Choroid plexus epithelial cell (primary cell): Measurements from ENCODE around the gene UXS1.
A peak's percentile ranks its signal among the peaks of the same experiment; 100 is the strongest.
"Not testable (repeated sequence)": the region's sequence is repeated elsewhere in the genome, so short reads cannot be mapped to it uniquely, and the experiment has no call there.

ENCODE experiments used
- DNase-seq: peaks from one replicate; pipeline ENCODE4 v3.0.0-alpha.2; 2010; ENCODE audit warnings: low read depth
- H3K4me3 ChIP-seq: 2 replicates; pipeline ENCODE4 v1.5.1; 2011; ENCODE audit warnings: low read depth, mild to moderate bottlenecking, control low read depth, low read length, moderate library complexity
- TF ChIP-seq, protein P1 (sequence below): conservative IDR thresholded peaks from 2 replicates; pipeline ENCODE4 v1.5.1; 2011; ENCODE audit warnings: low read depth, mild to moderate bottlenecking, control low read depth, inconsistent platforms, low read length, moderate library complexity

Gene UXS1

DNA sequence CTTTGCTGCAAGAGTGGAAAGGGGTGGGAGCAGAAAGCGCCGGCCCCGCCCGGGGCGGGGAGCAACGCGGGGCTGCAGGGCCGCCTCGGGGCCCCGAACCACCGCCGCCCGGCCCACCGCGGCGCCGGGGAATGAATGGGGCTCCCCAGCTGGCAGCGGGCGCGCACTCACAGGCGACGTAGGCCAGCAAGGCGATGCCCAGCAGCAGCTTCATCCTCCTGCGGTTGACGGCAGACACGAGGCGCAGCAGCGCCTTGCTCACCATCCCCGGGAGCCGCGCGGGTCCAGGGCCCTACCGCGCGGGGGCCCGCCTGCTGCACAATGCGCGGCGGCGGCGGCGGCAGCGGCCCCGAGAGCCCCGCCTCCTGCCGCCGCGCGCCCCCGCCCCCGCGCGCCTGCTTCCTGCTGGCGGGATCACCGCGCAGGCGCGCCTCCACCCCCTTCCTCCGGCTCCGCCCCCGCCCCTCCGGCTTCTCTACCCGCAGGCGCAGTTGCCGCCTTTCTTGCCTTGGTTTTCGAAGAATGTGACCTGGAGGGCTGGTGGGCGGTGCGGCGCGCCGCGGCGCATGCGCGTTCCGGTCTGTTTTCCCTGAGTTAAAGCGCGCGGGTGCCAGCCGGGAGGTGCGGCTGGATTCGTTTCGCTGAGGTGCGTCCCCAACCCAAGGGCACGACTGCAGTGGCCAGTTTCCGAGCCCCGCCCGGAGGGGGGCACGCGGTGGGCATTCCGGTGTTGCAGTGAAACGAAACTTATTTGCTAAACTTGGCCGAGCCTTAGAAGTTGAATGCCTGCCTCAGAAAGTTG, at the start of gene UXS1:
TSS of gene UXS1 (minus strand) at position 325 of the 802 bp plus-strand sequence. CDS start at position 265, 60 bp downstream.
- H3K4me3 ChIP-seq = peak within 1 kb of the TSS; percentile 94
- peak; percentile 98 for DNase-seq
- TF ChIP-seq, protein P1, sequence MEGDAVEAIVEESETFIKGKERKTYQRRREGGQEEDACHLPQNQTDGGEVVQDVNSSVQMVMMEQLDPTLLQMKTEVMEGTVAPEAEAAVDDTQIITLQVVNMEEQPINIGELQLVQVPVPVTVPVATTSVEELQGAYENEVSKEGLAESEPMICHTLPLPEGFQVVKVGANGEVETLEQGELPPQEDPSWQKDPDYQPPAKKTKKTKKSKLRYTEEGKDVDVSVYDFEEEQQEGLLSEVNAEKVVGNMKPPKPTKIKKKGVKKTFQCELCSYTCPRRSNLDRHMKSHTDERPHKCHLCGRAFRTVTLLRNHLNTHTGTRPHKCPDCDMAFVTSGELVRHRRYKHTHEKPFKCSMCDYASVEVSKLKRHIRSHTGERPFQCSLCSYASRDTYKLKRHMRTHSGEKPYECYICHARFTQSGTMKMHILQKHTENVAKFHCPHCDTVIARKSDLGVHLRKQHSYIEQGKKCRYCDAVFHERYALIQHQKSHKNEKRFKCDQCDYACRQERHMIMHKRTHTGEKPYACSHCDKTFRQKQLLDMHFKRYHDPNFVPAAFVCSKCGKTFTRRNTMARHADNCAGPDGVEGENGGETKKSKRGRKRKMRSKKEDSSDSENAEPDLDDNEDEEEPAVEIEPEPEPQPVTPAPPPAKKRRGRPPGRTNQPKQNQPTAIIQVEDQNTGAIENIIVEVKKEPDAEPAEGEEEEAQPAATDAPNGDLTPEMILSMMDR = no peak

DNA sequence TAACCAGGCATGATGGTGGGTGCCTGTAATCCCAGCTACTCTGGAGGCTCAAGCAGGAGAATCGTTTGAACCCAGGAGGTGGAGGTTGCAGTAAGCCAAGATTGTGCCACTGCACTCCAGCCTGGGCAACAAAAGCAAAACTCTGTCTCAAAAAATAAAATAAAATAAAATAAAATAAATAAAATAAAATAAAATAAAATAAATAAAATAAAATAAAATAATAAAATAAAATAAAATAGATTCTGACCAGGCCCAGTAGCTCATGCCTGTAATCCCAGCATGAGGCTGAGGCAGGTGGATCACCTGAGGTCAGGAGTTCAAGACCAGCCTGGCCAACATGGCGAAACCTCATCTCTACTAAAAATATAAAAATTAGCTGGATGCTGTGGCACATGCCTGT, 45.4 kb upstream of the UXS1 start:
- not testable (repeated sequence) for H3K4me3 ChIP-seq, DNase-seq

DNA sequence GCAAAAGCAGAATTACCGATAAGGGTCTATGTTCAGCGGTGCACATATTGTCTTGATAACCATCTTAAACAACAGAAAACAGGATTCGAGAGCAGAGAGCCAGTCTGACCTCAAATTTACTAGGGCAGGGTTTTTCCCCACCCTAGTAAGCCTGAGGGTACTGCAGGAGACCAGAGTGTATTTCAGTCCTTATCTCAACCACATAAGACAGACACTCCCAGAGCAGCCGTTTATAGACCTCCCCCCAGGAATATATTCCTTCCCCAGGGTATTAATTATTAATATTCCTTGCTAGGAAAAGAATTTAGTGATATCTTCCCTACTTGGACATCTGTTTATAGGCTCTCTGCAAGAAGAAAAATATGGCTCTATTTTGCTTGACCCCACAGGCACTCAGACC, 41.3 kb upstream of the UXS1 start:
- DNase-seq, H3K4me3 ChIP-seq: not testable (repeated sequence)

DNA sequence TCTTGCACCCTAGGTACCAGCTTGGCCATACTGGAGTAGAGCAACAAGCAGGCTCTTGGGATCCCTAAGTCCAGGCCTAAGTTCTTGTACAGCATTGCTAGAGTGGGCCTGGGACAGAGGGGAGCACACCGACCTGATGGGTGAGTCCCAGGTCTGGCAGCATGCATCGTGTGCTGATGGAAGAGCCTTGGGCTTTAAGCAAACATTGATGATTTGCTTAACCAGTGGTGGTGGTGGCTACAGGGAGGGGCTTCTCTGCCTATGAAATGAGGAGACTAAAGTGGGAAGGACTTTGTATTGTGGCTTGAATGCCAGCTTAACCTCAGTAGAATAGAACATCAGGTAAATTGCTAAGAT, 39.2 kb upstream of the UXS1 start:
- no peak for DNase-seq
- TF ChIP-seq, protein P1 = no peak
- H3K4me3 ChIP-seq = no peak overlapping the region

DNA sequence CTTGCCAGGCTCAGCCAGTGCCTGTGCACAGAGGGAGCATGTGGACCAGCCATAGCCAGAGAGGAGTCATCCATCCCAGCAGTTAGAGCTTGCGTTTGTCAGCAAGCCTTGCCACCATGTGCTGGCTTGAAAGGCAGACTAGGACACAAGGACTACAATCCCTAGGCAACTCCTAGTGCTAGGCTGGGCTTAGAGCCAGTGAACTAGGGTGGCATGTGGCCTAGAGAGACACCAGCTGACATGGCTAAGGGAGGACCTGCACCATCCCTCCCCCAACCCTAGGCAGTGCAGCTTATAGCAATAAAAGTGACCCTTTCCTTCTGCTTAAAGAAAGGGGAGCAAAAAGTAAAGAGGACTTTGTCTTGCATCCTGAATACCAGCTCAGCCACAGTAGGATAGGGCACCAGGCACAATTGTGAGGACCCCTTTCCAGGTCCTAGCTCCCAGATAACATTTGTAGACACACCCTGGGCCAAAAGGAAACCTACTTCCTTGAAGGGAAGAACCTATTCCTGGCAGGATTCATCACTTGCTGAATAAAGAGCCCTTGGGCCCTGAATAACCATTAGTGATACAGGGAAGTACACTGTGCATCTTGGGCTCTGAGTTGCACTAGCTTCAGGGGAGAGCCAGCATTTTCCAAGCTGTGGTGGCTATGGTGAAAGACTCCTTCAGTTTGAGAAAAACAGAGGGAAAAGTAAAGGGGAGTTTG, 38.7 kb upstream of the UXS1 start:
- no peak overlapping the region for H3K4me3 ChIP-seq
- TF ChIP-seq, protein P1 = no peak
- no peak for DNase-seq

DNA sequence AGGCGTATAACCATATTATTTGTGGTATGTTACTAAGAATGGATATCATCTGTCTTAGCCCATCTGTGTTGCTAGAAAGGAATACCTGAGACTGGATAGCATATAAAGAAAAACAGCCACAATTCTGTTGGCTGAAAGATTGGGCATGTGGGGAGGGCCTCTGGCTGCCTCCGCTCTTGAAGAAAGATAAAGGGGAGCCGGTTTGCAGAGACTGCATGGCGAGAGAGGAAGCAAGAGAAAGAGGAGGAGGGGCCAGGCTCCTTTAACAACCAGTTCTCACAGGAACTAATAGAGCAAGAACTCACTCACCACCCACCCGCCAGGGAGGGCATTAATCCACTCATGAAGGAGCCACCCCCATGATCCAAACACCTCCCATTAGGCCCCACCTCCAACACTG, 29.2 kb upstream of the UXS1 start:
- DNase-seq = no peak
- TF ChIP-seq, protein P1 = no peak
- no peak overlapping the region for H3K4me3 ChIP-seq

DNA sequence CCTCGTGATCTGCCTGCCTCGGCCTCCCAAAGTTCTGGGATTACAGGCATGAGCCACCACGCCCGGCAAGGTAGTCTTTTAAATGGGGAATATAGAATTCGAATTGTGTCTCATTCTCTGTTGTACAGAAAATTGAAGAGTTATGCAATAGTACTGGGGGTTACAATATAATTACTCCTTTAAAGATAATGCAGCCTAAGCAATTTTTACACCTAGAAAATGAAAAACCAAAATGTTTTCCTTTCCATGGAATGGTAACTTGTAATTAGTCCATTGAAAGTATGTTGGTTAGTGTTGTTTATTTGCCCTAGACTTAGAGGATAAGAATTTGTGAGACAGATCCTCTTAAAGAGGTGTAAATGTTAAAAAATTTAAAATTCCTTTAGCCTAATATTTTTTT, 28.0 kb upstream of the UXS1 start:
- H3K4me3 ChIP-seq, DNase-seq: not testable (repeated sequence)

DNA sequence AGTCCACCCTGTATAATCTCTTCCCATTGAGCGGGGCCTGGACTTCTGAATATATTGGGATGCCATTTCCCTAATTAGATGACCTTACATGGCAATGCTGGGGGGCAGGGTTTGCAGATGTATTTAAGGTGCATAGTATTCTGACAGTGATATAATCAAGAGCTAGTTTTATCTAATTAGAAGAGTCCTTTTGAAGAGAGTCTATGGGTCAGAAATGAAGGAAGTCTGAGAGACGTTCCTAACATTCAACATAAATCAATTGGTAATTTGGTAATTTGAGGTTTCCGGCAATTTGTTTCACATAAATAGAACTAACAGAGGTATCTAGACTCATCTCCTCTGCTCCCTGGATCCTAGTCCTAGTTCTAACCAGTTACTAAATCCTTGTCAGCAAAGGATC, 25.7 kb upstream of the UXS1 start:
- H3K4me3 ChIP-seq = no peak overlapping the region
- no peak for DNase-seq
- TF ChIP-seq, protein P1 = no peak

DNA sequence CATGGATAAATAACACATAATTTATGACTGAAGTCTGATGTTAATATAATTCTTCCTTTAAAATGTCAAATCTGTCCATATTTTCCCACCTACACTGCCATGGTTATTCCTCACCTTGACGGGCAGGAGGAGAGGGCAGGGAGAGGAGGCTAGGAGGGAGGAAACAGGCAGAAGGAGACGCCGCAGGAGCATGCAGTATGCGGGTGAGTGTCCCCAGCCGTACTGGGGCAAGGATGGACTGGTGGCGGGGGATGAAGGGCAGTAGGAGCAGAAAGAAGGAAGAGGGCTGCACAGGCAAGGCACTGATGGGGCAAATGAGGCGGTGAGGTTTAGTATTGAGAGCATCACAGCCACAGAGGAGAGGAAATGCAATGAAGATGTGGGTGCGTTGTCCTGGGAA, 25.1 kb upstream of the UXS1 start:
- not testable (repeated sequence) for H3K4me3 ChIP-seq, DNase-seq
